Calu3 (cell line): ENCODE results near the gene DAB1. TPM values are rescaled to one million over a fixed set of nuclear protein-coding genes. Genes with fewer than 3 reads are reported as not detected.

Experiments used
- BruUV-seq: library from RNA; stranded (reverse); fragments of 400-500 nt; replicated peaks from 2 replicates; lab custom pipeline; 2021; lab: Mats Ljungman, UMichigan
- CTCF ChIA-PET: fragments of 300-600 bp; sonication (Branson Sonifier 250); formaldehyde crosslinking; loops from one replicate; lab custom pipeline; 2022; ENCODE audit warnings: antibody characterized with exemption; lab: Charles Lee
- DNase-seq: peaks from one replicate; pipeline ENCODE4 v3.0.0; 2022
- H3K27ac Mint-ChIP-seq: one replicate; pipeline ENCODE4 v1.8.0; 2022; ENCODE audit warnings: mixed read lengths; ENCODE audit not compliant: unreplicated experiment
- H3K27me3 Mint-ChIP-seq: one replicate; pipeline ENCODE4 v1.8.0; 2022; ENCODE audit warnings: mixed read lengths; ENCODE audit not compliant: unreplicated experiment
- H3K36me3 Mint-ChIP-seq: one replicate; pipeline ENCODE4 v1.8.0; 2022; ENCODE audit warnings: mild to moderate bottlenecking, moderate library complexity, mixed read lengths; ENCODE audit not compliant: insufficient read depth, unreplicated experiment
- H3K4me1 Mint-ChIP-seq: one replicate; pipeline ENCODE4 v1.8.0; 2022; ENCODE audit warnings: mild to moderate bottlenecking, low read depth, mixed read lengths; ENCODE audit not compliant: unreplicated experiment
- H3K4me3 Mint-ChIP-seq: one replicate; pipeline ENCODE4 v1.8.0; 2022; ENCODE audit warnings: mild to moderate bottlenecking, low read depth, moderate library complexity, mixed read lengths; ENCODE audit not compliant: unreplicated experiment
- H3K9me3 Mint-ChIP-seq: one replicate; pipeline ENCODE4 v1.8.0; 2022; ENCODE audit warnings: low read depth, mixed read lengths; ENCODE audit not compliant: unreplicated experiment
- intact Hi-C: fragments of 100-400 bp; cut with micrococcal nuclease; formaldehyde crosslinking; loops from one replicate; pipeline ENCODE4 v1.10.0; 2022; ENCODE audit not compliant: unreplicated experiment
- total RNA-seq: library from RNA; stranded (reverse); gene quantifications from 2 replicates; pipeline ENCODE4 v1.2.3, GENCODE V29; 2022
- TF ChIP-seq, protein P1 (sequence below): fragments of 200-600 bp; IDR thresholded peaks from one replicate; pipeline ENCODE4 v1.8.0; 2022; ENCODE audit warnings: antibody characterized with exemption; ENCODE audit not compliant: unreplicated experiment

DAB1 gene
- total RNA-seq, 1 experiment from 2014 or later = not detected

GRCh38 chr1:57340334-57341070, 83.4 kb downstream of the DAB1 start:
- Mint-ChIP-seq H3K9me3 (peaks cover 2% of the 10 kb centered on the region), H3K27me3 (no peaks in the 10 kb centered on the region), H3K27ac (no peak overlapping the region), H3K36me3 (no peaks in the 10 kb centered on the region), H3K4me1 (no peaks in the 10 kb centered on the region), H3K4me3 (no peak overlapping the region)
- CTCF ChIA-PET = no interaction called here
- DNase-seq = no peak
- intact Hi-C loops = no loop called here
- no TSS peak for BruUV-seq
- TF ChIP-seq, protein P1, sequence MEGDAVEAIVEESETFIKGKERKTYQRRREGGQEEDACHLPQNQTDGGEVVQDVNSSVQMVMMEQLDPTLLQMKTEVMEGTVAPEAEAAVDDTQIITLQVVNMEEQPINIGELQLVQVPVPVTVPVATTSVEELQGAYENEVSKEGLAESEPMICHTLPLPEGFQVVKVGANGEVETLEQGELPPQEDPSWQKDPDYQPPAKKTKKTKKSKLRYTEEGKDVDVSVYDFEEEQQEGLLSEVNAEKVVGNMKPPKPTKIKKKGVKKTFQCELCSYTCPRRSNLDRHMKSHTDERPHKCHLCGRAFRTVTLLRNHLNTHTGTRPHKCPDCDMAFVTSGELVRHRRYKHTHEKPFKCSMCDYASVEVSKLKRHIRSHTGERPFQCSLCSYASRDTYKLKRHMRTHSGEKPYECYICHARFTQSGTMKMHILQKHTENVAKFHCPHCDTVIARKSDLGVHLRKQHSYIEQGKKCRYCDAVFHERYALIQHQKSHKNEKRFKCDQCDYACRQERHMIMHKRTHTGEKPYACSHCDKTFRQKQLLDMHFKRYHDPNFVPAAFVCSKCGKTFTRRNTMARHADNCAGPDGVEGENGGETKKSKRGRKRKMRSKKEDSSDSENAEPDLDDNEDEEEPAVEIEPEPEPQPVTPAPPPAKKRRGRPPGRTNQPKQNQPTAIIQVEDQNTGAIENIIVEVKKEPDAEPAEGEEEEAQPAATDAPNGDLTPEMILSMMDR = no peak

DNA sequence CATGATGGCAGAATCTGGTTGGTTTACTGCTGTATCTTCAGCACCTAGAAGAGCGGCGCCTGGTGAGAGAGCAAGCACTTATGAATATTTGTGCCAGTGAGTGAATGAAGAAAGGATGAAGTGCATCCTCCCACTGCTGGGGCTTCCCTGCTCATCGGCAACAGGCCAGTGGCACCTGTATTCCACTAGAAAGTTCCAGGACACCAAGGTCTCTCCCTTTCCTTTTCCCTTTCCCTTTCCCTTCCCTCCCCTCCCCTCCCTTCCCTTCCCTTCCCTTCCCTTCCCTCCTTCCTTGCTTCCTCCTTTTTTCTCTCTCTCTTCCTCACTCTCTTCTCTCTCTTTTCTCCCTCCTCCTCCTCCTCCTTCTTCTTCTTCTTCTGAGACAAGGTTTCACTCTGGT, 86.2 kb downstream of the DAB1 start:
- H3K4me3 Mint-ChIP-seq = no peak overlapping the region
- CTCF ChIA-PET = no interaction called here
- TF ChIP-seq, protein P1 = no peak
- H3K27ac Mint-ChIP-seq = no peak overlapping the region
- H3K27me3 Mint-ChIP-seq = no peaks in the 10 kb centered on the region
- DNase-seq = no peak
- intact Hi-C loops = no loop called here
- H3K36me3 Mint-ChIP-seq = no peaks in the 10 kb centered on the region
- no peaks in the 10 kb centered on the region for H3K4me1 Mint-ChIP-seq
- H3K9me3 Mint-ChIP-seq = peaks cover 5% of the 10 kb centered on the region
- no TSS peak for BruUV-seq

DNA sequence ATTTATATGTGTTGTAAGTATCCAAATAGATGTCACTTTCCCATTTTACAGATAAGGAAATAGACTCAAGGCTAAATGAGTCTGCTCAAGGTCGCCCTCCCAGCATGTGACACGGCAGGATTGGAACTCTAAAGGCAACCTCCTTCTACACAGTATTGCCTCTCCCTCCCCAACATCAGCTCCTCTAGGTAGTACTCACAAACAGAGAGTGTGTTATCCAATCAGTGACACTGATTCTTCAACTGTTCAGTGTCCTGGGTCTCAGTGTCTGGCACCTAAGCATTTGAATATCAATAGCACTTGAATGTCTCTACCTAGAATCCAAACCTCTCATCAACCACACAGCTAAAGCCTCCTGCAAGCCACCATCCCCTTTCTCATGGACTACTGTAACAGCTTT, 87.1 kb downstream of the DAB1 start:
- DNase-seq = no peak
- CTCF ChIA-PET = no interaction called here
- H3K36me3 Mint-ChIP-seq = no peaks in the 10 kb centered on the region
- no TSS peak for BruUV-seq
- intact Hi-C loops = no loop called here
- no peak overlapping the region for H3K27ac Mint-ChIP-seq
- H3K4me3 Mint-ChIP-seq = no peak overlapping the region
- peaks cover 5% of the 10 kb centered on the region for H3K9me3 Mint-ChIP-seq
- TF ChIP-seq, protein P1 = no peak
- H3K4me1 Mint-ChIP-seq = no peaks in the 10 kb centered on the region
- no peaks in the 10 kb centered on the region for H3K27me3 Mint-ChIP-seq

DNA sequence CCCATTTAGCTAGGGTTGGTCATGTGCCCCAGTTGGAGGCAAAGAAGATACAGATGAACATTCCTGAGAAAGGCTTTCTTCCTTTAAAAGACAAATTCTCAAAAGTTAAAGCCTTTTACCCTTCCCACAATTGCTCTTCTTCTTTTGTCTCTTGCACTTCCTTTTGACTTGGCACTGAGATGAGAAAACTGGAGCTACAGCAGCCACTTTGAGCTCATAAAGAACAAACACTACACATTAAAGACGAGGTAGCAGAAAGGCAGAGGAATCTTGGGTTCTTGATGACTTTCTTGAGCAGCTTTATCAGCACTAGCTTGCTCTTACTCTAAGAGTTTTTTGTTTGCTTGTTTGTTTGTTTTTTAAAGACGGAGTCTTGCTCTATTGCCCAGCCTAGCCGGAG, 92.2 kb downstream of the DAB1 start:
- DNase-seq = no peak
- BruUV-seq = no TSS peak
- H3K4me3 Mint-ChIP-seq = no peak overlapping the region
- CTCF ChIA-PET = no interaction called here
- H3K27me3 Mint-ChIP-seq = no peaks in the 10 kb centered on the region
- H3K9me3 Mint-ChIP-seq = peaks cover 11% of the 10 kb centered on the region
- no peak overlapping the region for H3K27ac Mint-ChIP-seq
- TF ChIP-seq, protein P1 = no peak
- no peaks in the 10 kb centered on the region for H3K4me1 Mint-ChIP-seq
- intact Hi-C loops = no loop called here
- no peaks in the 10 kb centered on the region for H3K36me3 Mint-ChIP-seq
